Gastrocnemius medialis (tissue), 4 donors: ENCODE results near the gene SAMD4A.

ENCODE experiments used
- CTCF ChIP-seq, 5 experiments: fragments of 450-650 bp in 3 of 5; fragments of 200-600 bp in 2 of 5; sonication (generic) in 2 of 5; IDR thresholded peaks in 4 of 5; conservative IDR thresholded peaks in 1 of 5; 1 replicate in 4 of 5; 2 replicates in 1 of 5; pipeline ENCODE4 v1.5.1; 2016 to 2019; ENCODE audit warnings: antibody characterized with exemption in 5 of 5, mild to moderate bottlenecking in 3 of 5, moderate library complexity in 3 of 5
- POLR2A ChIP-seq, 2 donors: fragments of 450-650 bp; IDR thresholded peaks; one replicate each; pipeline ENCODE4 v1.6.1; 2017; ENCODE audit warnings: antibody characterized with exemption in 2 of 2, mild to moderate bottlenecking in 2 of 2, moderate library complexity in 2 of 2

DNA sequence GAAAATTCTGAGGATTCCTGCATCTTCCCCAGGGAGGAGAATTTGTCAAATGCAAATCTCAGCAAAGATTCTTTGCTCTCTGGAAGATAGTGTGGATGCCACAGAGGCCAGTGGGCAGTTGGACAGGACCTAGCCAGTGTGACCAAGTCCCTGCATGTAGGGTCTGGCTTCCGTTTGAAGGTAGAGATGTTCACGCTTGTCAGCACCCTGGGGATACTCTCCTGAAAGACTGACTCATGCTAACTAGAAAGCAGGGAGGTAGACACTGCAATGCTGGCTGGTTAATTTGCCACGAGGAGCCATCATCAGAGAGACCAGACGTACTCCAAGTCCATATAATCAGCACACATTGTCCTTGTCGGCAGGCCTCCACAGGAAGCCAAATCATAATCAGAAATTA, 130.1 kb downstream of the SAMD4A start:
- TF ChIP-seq CTCF (IDR thresholded peaks at IDR 0.05 in 4 of 5, conservative IDR thresholded peaks at IDR 0.05 in 1 of 5) (no peak), POLR2A (IDR thresholded peaks at IDR 0.05) (no peak)
